GM23338 (cell line): ENCODE measurements around the gene MAGEA2. TPM values are rescaled to one million over a fixed set of nuclear protein-coding genes. Genes with fewer than 3 reads are reported as not detected.
"Not testable (repeated sequence)": the region's sequence is repeated elsewhere in the genome, so short reads cannot be mapped to it uniquely, and the experiment has no call there.

ENCODE experiments used
- ATAC-seq: fragments of 200-7000 bp; cut with Tn5 transposase; 3 replicates; pipeline ENCODE4 v1.9.1; 2020
- DNase-seq: peaks from one replicate; pipeline ENCODE4 v3.0.0-alpha.2; 2015; ENCODE audit warnings: low spot score
- H2AFZ ChIP-seq: fragments of 200-600 bp; sonication (generic); 2 replicates; pipeline ENCODE4 v1.8.0; 2016; ENCODE audit warnings: antibody characterized with exemption, mild to moderate bottlenecking, moderate library complexity
- H3F3A ChIP-seq: fragments of 200-600 bp; sonication (generic); replicated peaks from 2 replicates; pipeline ENCODE4 v1.8.0; 2017; ENCODE audit warnings: antibody characterized with exemption, mixed run types, low read depth
- H3K27ac ChIP-seq: fragments of 200-600 bp; sonication (generic); 2 replicates; pipeline ENCODE4 v1.6.1; 2016; ENCODE audit warnings: low read depth
- H3K27me3 ChIP-seq: fragments of 200-600 bp; sonication (generic); 2 replicates; pipeline ENCODE4 v1.8.0; 2016; ENCODE audit warnings: mild to moderate bottlenecking, mixed run types, moderate library complexity; ENCODE audit not compliant: insufficient read depth
- H3K36me3 ChIP-seq: fragments of 200-600 bp; sonication (generic); 2 replicates; pipeline ENCODE4 v1.8.0; 2016; ENCODE audit warnings: mild to moderate bottlenecking; ENCODE audit not compliant: insufficient read depth
- H3K4me1 ChIP-seq: fragments of 200-600 bp; sonication (generic); 2 replicates; pipeline ENCODE4 v1.8.0; 2016; ENCODE audit warnings: mild to moderate bottlenecking, moderate library complexity; ENCODE audit not compliant: insufficient read depth
- H3K4me2 ChIP-seq: fragments of 200-600 bp; sonication (generic); 2 replicates; pipeline ENCODE4 v1.7.1; 2017; ENCODE audit warnings: mixed run types
- H3K4me3 ChIP-seq: fragments of 200-600 bp; sonication (generic); 2 replicates; pipeline ENCODE4 v1.6.1; 2016; ENCODE audit warnings: mixed run types
- H3K79me2 ChIP-seq: fragments of 200-600 bp; sonication (generic); replicated peaks from 2 replicates; pipeline ENCODE4 v1.8.0; 2017; ENCODE audit warnings: mild to moderate bottlenecking; ENCODE audit not compliant: insufficient read depth
- H3K9me2 ChIP-seq: fragments of 200-600 bp; sonication (generic); 2 replicates; pipeline ENCODE4 v1.8.0; 2017; ENCODE audit not compliant: insufficient read depth
- H4K20me1 ChIP-seq: fragments of 200-600 bp; sonication (generic); replicated peaks from 2 replicates; pipeline ENCODE4 v1.8.0; 2017; ENCODE audit warnings: mild to moderate bottlenecking; ENCODE audit not compliant: insufficient read depth
- H3K27ac Mint-ChIP-seq: 2 replicates; pipeline ENCODE4 v1.8.0; 2020; ENCODE audit warnings: inconsistent platforms, mild to moderate bottlenecking, moderate library complexity, mixed read lengths
- H3K27me3 Mint-ChIP-seq: 3 replicates; pipeline ENCODE4 v1.8.0; 2022; ENCODE audit warnings: low read depth, mild to moderate bottlenecking, moderate library complexity, mixed read lengths, inconsistent platforms; ENCODE audit not compliant: insufficient read depth, poor library complexity
- H3K36me3 Mint-ChIP-seq: 3 replicates; pipeline ENCODE4 v1.8.0; 2021; ENCODE audit warnings: low read depth, mild to moderate bottlenecking, inconsistent platforms, moderate library complexity, mixed read lengths
- H3K4me1 Mint-ChIP-seq: 3 replicates; pipeline ENCODE4 v1.8.0; 2020; ENCODE audit warnings: mild to moderate bottlenecking, inconsistent platforms, mixed read lengths
- H3K4me3 Mint-ChIP-seq: 3 replicates; pipeline ENCODE4 v1.8.0; 2021; ENCODE audit warnings: moderate library complexity, mild to moderate bottlenecking, inconsistent platforms, mixed read lengths
- H3K9me3 Mint-ChIP-seq: 3 replicates; pipeline ENCODE4 v1.8.0; 2020; ENCODE audit warnings: moderate library complexity, mild to moderate bottlenecking, inconsistent platforms, mixed read lengths
- CREB1 ChIP-seq: fragments of 250-450 bp; sonication (Bioruptor Pico); IDR thresholded peaks from 2 replicates; pipeline ENCODE4 v1.5.0; 2020; ENCODE audit warnings: low read depth, mild to moderate bottlenecking, moderate library complexity
- EZH2 ChIP-seq: fragments of 200-600 bp; sonication (generic); IDR thresholded peaks from one replicate; pipeline ENCODE4 v1.8.0; 2017; ENCODE audit warnings: antibody characterized with exemption, mild to moderate bottlenecking, low read depth; ENCODE audit not compliant: unreplicated experiment
- STAT1 ChIP-seq: IDR thresholded peaks from one replicate; pipeline ENCODE4 v1.6.1; 2016; ENCODE audit warnings: antibody characterized with exemption; ENCODE audit not compliant: unreplicated experiment
- ZNF331 ChIP-seq: fragments of 250-450 bp; sonication (Bioruptor Pico); IDR thresholded peaks from 2 replicates; pipeline ENCODE4 v1.5.0; 2020; ENCODE audit warnings: low read depth, mild to moderate bottlenecking, moderate library complexity
- polyA plus RNA-seq: library from polyadenylated mRNA; unstranded; fragments of >200 nt; fragmentation: Nextera tagmentation; extraction: Ambion mirVana; gene quantifications from 2 replicates; pipeline ENCODE4 v1.2.1, GENCODE V29; 2016
- total RNA-seq: library from RNA; depleted of rRNA; stranded (reverse); fragments of >200 nt; shearing (Covaris generic); gene quantifications from 2 replicates; pipeline ENCODE4 v1.2.3, GENCODE V29; 2014
- TF ChIP-seq, protein P1 (sequence below), 2 experiments: fragments of 200-600 bp in 1 of 2; sonication (generic) in 1 of 2; conservative IDR thresholded peaks; 2 replicates each; pipeline versions ENCODE4 v1.5.1 to v1.6.1; 2016 to 2017; ENCODE audit warnings: antibody characterized with exemption in 2 of 2, low read depth in 2 of 2, mild to moderate bottlenecking in 2 of 2, moderate library complexity in 1 of 2
- TF ChIP-seq, protein P2 (sequence below): fragments of 250-450 bp; sonication (Bioruptor Pico); IDR thresholded peaks from 2 replicates; pipeline ENCODE4 v1.5.0; 2020; ENCODE audit warnings: mild to moderate bottlenecking, moderate library complexity

The MAGEA2 gene
- total and polyA plus RNA-seq, 2 experiments from 2014 or later: 1.5 to 5.5 TPM

DNA sequence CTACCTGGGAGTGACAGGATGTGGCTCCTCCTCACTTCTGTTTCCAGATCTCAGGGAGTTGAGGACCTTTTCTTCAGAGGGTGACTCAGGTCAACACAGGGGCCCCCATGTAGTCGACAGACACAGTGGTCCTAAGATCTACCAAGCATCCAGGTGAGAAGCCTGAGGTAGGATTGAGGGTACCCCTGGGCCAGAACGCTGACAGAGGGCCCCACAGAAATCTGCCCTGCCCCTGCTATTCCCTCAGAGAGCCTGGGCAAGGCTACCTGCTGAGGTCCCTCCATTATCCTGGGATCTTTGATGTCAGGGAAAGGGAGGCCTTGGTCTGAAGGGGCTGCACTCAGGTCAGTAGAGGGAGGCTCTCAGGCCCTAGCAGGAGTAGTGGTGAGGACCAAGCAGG lies 18.5 kb downstream of the MAGEA2 start:
- H3K4me1 ChIP-seq: no peaks in the 10 kb centered on the region
- H4K20me1 ChIP-seq: no peaks in the 10 kb centered on the region
- H3F3A ChIP-seq: no peaks in the 10 kb centered on the region
- H3K4me3 ChIP-seq: no peak overlapping the region
- no peak overlapping the region for H2AFZ ChIP-seq
- Mint-ChIP-seq H3K27me3 (no peaks in the 10 kb centered on the region), H3K4me3 (no peak overlapping the region), H3K27ac (no peak overlapping the region), H3K4me1 (no peaks in the 10 kb centered on the region; the same call in 2 of the 3 replicates), H3K36me3 (no peaks in the 10 kb centered on the region), H3K9me3 (no peaks in the 10 kb centered on the region)
- H3K79me2 ChIP-seq: no peaks in the 10 kb centered on the region
- H3K36me3 ChIP-seq: no peaks in the 10 kb centered on the region
- H3K4me2 ChIP-seq: no peak overlapping the region
- no peaks in the 10 kb centered on the region for H3K27me3 ChIP-seq
- H3K27ac ChIP-seq: no peak overlapping the region
- ATAC-seq (no peak), DNase-seq (no peak)
- TF ChIP-seq, protein P1, sequence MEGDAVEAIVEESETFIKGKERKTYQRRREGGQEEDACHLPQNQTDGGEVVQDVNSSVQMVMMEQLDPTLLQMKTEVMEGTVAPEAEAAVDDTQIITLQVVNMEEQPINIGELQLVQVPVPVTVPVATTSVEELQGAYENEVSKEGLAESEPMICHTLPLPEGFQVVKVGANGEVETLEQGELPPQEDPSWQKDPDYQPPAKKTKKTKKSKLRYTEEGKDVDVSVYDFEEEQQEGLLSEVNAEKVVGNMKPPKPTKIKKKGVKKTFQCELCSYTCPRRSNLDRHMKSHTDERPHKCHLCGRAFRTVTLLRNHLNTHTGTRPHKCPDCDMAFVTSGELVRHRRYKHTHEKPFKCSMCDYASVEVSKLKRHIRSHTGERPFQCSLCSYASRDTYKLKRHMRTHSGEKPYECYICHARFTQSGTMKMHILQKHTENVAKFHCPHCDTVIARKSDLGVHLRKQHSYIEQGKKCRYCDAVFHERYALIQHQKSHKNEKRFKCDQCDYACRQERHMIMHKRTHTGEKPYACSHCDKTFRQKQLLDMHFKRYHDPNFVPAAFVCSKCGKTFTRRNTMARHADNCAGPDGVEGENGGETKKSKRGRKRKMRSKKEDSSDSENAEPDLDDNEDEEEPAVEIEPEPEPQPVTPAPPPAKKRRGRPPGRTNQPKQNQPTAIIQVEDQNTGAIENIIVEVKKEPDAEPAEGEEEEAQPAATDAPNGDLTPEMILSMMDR (conservative IDR thresholded peaks at IDR 0.05; ENCODE audit: low read depth in 2 of 2): no peak
- H3K9me2 ChIP-seq: no peaks in the 10 kb centered on the region

DNA sequence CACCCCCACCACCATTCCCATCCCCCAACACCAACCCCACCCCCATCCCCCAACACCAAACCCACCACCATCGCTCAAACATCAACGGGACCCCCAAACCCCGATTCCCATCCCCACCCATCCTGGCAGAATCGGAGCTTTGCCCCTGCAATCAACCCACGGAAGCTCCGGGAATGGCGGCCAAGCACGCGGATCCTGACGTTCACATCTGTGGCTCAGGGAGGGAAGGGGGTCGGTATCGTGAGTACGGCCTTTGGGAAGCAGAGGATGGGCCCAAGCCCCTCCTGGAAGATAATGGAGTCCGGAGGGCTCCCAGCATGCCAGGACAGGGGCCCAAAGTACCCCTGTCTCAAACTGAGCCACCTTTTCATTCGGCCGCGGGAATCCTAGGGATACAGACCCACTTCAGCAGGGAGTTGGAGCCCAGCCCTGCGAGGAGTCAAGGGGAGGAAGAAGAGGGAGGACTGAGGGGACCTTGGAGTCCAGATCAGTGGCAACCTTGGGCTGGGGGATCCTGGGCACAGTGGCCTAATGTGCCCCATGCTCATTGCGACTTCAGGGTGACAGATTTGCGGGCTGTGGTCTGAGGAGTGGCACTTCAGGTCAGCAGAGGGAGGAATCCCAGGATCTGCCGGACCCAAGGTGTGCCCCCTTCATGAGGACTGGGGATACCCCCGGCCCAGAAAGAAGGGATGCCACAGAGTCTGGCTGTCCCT lies 19.3 kb downstream of the MAGEA2 start:
- H3K4me2 ChIP-seq, H3K27ac Mint-ChIP-seq, H4K20me1 ChIP-seq, H3K9me3 Mint-ChIP-seq, H3K9me2 ChIP-seq, H3K4me1 Mint-ChIP-seq, H3K4me3 ChIP-seq, H3K4me1 ChIP-seq, H3F3A ChIP-seq, H3K36me3 ChIP-seq, H3K4me3 Mint-ChIP-seq, H3K27me3 Mint-ChIP-seq, H2AFZ ChIP-seq, DNase-seq, ATAC-seq, H3K79me2 ChIP-seq, H3K27ac ChIP-seq, H3K27me3 ChIP-seq, H3K36me3 Mint-ChIP-seq: not testable (repeated sequence)

DNA sequence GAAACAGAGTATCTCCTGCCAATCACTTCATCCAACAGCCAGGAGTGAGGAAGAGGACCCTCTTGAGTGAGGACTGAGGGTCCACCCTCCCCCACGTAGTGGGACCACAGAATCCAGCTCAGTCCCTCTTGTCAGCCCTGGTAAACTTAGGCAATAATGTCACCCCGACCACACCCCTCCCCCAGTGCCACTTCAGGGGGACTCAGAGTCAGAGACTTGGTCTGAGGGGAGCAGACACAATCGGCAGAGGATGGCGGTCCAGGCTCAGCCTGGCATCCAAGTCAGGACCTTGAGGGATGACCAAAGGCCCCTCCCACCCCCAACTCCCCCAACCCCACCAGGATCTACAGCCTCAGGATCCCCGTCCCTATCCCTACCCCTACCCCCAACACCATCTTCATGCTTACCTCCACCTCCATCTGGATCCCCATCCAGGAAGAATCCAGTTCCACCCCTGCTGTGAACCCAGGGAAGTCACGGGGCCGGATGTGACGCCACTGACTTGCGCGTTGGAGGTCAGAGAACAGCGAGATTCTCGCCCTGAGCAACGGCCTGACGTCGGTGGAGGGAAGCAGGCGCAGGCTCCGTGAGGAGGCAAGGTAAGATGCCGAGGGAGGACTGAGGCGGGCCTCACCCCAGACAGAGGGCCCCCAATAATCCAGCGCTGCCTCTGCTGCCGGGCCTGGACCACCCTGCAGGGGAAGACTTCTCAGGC lies 20.2 kb downstream of the MAGEA2 start, which contains the start of the genes CSAG1 and MAGEA12:
Gene CSAG1 (minus strand): TSS at position 461 of the 715 bp plus-strand sequence. CDS start 1,261 bp downstream, outside the sequence.
Gene MAGEA12 (plus strand): TSS at position 497 of the 715 bp plus-strand sequence. CDS start 2,405 bp downstream, outside the sequence.
- H3K9me3 Mint-ChIP-seq: no peaks in the 10 kb centered on the region
- H3K36me3 ChIP-seq: no peaks in the 10 kb centered on the region
- no peak within 1 kb of the TSS for H3K4me3 ChIP-seq
- H4K20me1 ChIP-seq: no peaks in the 10 kb centered on the region
- H2AFZ ChIP-seq: no peak within 1 kb of the TSS
- H3K4me3 Mint-ChIP-seq: no peak within 1 kb of the TSS
- H3K27me3 ChIP-seq: no peaks in the 10 kb centered on the region
- no peak for ATAC-seq
- H3K4me1 Mint-ChIP-seq: no peaks in the 10 kb centered on the region; the same call in 2 of the 3 replicates
- no peaks in the 10 kb centered on the region for H3K36me3 Mint-ChIP-seq
- no peak for DNase-seq
- no peak within 1 kb of the TSS for H3K27ac ChIP-seq
- H3K4me1 ChIP-seq: no peaks in the 10 kb centered on the region
- no peaks in the 10 kb centered on the region for H3F3A ChIP-seq
- no peaks in the 10 kb centered on the region for H3K79me2 ChIP-seq
- no peak within 1 kb of the TSS for H3K4me2 ChIP-seq
- no peak within 1 kb of the TSS for H3K27ac Mint-ChIP-seq
- H3K9me2 ChIP-seq: no peaks in the 10 kb centered on the region
- H3K27me3 Mint-ChIP-seq: no peaks in the 10 kb centered on the region
- TF ChIP-seq, protein P2, sequence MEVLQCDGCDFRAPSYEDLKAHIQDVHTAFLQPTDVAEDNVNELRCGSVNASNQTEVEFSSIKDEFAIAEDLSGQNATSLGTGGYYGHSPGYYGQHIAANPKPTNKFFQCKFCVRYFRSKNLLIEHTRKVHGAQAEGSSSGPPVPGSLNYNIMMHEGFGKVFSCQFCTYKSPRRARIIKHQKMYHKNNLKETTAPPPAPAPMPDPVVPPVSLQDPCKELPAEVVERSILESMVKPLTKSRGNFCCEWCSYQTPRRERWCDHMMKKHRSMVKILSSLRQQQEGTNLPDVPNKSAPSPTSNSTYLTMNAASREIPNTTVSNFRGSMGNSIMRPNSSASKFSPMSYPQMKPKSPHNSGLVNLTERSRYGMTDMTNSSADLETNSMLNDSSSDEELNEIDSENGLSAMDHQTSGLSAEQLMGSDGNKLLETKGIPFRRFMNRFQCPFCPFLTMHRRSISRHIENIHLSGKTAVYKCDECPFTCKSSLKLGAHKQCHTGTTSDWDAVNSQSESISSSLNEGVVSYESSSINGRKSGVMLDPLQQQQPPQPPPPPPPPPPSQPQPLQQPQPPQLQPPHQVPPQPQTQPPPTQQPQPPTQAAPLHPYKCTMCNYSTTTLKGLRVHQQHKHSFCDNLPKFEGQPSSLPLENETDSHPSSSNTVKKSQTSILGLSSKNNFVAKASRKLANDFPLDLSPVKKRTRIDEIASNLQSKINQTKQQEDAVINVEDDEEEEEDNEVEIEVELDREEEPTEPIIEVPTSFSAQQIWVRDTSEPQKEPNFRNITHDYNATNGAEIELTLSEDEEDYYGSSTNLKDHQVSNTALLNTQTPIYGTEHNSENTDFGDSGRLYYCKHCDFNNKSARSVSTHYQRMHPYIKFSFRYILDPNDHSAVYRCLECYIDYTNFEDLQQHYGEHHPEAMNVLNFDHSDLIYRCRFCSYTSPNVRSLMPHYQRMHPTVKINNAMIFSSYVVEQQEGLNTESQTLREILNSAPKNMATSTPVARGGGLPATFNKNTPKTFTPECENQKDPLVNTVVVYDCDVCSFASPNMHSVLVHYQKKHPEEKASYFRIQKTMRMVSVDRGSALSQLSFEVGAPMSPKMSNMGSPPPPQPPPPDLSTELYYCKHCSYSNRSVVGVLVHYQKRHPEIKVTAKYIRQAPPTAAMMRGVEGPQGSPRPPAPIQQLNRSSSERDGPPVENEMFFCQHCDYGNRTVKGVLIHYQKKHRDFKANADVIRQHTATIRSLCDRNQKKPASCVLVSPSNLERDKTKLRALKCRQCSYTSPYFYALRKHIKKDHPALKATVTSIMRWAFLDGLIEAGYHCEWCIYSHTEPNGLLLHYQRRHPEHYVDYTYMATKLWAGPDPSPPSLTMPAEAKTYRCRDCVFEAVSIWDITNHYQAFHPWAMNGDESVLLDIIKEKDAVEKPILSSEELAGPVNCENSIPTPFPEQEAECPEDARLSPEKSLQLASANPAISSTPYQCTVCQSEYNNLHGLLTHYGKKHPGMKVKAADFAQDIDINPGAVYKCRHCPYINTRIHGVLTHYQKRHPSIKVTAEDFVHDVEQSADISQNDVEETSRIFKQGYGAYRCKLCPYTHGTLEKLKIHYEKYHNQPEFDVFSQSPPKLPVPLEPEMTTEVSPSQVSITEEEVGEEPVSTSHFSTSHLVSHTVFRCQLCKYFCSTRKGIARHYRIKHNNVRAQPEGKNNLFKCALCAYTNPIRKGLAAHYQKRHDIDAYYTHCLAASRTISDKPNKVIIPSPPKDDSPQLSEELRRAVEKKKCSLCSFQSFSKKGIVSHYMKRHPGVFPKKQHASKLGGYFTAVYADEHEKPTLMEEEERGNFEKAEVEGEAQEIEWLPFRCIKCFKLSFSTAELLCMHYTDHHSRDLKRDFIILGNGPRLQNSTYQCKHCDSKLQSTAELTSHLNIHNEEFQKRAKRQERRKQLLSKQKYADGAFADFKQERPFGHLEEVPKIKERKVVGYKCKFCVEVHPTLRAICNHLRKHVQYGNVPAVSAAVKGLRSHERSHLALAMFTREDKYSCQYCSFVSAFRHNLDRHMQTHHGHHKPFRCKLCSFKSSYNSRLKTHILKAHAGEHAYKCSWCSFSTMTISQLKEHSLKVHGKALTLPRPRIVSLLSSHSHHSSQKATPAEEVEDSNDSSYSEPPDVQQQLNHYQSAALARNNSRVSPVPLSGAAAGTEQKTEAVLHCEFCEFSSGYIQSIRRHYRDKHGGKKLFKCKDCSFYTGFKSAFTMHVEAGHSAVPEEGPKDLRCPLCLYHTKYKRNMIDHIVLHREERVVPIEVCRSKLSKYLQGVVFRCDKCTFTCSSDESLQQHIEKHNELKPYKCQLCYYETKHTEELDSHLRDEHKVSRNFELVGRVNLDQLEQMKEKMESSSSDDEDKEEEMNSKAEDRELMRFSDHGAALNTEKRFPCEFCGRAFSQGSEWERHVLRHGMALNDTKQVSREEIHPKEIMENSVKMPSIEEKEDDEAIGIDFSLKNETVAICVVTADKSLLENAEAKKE: no peak
- TF ChIP-seq EZH2 (no peak), STAT1 (no peak), ZNF331 (CRISPR knock-in tag) (no peak), CREB1 (CRISPR knock-in tag) (no peak)
